Activated CD4-positive, alpha-beta T cell treated with anti-CD3 and anti-CD28 coated beads, Interleukin-2, amount 50 U/mL, for 1 hour (primary cell): Measurements from ENCODE around the gene MICOS13.

Source experiments
- DNase-seq: peaks from one replicate; pipeline ENCODE4 v3.0.0-alpha.2; 2020

Gene MICOS13

DNA sequence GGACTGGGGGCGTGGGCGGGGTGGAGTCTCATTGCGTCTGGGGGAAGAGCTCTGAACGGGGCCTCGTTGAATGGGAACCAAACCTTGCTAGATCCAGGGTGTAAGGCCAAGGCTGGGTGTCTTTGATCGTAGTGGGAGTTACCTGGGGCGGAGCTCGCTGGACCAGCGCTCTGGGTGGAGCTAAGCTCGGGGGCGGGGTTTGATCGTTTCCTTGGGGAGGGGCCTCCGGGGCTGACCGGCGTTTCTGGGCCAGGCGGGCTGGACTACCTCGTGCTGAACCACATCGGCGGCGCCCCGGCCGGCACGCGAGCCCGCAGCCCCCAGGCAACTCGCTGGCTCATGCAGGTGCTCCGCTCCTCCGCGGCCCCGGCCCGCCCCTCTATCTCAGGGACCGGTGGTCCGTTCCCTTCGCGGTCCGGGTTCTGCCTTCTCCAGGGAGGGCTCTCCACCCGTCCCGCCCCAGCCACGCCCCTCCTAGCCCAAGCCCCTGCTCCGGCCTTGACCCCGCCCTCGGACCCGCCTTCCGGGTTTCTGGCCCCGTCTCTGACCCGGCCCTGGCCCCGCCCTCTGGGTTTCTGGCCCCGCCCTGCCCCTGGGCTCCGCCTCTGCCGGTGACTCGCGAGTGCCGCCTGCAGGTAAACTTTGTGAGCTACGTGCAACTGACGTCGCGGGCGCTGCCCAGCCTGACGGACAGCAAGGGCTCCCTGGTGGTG, 6.5 kb upstream of the MICOS13 start:
- peak; percentile 92 for DNase-seq

DNA sequence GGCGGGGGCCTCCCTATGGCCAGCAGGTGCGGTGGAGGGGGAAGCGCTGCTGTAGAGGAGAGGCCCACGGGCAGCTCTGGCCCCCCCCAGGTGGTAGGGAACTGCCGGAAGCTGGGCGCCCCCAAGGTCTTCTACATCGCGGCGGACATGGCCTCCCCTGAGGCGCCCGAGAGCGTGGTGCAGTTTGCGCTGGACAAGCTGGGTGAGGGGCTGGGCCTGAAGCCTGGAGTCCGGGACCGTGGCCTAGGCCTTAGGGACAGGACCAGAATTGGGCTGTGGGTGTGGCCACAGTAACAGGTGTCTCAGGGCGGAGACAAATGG, 6.0 kb upstream of the MICOS13 start:
- DNase-seq = no peak

GRCh38 chr19:5684694-5685430, 4.5 kb upstream of the MICOS13 start:
- no peak for DNase-seq

GRCh38 chr19:5683177-5683886, 3.0 kb upstream of the MICOS13 start:
- no peak for DNase-seq

DNA sequence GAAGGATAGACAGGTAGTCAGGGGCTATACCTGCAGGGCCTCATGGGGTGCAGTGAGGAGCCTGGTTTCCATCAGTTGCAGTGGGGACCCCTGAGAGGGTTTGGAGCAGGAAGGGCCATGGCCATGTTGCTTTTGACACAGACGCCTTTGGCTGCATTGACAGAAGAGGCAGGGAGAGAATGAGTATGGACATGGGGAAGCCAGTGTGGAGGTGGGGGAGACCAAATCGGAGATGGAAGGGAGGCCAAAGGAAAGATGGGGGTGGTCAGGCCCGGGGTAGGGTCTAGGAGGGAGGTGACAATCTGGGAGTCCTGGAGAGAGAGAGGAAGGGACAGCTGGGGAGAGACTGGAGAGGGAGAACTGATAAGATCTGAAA, 1.8 kb upstream of the MICOS13 start:
- DNase-seq = no peak

GRCh38 chr19:5681391-5682106, 1.2 kb upstream of the MICOS13 start:
- no peak for DNase-seq

DNA sequence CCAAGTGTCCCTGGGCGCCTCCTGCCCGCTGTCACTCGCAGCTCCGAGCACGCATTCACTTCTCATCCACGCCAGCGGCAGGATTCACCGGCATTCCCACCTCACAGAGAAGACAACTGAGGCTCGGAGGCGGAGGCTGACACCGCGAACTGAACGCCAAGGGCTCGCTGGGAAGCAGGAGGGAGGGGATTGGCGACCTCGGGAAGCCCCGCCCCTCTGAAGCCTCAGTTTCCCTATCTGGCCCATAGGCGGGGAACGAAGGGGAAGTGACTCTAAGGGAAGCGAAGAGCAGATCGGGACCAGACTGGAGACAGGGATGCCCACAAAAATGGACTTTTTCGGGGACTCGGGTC, 256 bp downstream of the MICOS13 start:
- no peak for DNase-seq

GRCh38 chr19:5679289-5680083, 830 bp downstream of the MICOS13 start:
- DNase-seq = no peak

DNA sequence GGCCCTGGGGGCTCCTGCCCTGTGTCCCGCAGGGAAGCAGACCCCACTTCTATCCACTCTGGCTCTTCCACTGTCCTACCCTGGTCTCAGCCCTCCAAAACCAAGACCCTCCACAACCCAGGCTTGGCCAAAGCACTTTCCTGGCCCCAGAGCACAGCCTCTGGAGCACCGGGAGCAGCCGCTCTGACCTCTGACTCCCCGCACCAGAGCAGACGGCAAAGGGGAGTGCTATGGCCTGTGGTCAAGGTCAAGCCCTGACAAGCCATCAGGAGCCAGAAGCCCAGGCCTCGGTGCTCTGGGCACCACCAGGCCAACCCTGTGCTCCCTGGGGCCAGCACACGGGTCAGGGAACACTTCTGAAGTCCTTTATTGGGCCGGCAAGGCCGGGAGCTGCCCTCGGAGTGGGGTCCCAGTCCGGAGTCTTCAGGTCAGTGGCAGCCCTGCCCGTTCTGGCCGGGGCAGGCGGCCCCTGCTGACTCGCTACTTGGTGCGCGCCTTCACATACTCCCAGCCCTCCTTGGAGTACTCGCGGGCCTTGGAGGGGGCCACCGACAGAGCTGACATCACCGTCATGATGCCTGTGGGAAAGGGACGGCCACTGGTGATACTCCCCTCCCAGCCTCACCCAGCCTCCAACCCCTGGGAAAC, 2.1 kb downstream of the MICOS13 start:
- no peak for DNase-seq

- DNase-seq = no peak
Observed at GRCh38 chr19:5677580-5677979, 2.7 kb downstream of the MICOS13 start.

DNA sequence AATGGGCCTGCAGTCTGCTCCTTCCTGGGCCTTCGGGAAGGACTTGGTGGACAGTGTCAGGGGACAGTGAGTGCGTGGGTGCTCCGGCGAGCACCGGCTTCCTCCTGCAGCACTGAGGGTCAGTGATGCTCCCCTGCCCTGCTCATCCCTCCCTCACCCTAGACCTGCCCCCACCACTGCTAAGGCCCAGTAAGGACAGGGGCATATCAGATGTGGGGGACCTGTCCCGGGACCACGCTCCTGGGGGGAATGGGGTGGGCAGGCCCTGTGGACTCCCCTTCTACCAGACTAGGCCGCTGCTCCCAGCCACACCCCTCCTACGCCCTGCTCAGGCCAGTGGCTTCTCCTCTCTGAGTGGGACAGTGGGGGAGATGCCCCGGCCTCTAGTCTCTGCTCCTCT, 3.2 kb downstream of the MICOS13 start:
- DNase-seq = no peak

- no peak for DNase-seq
Observed at GRCh38 chr19:5676772-5677105, 3.6 kb downstream of the MICOS13 start.

- no peak for DNase-seq
Observed at GRCh38 chr19:5676105-5676771, 4.1 kb downstream of the MICOS13 start.

- DNase-seq = no peak
Observed at GRCh38 chr19:5674714-5675113, 5.6 kb downstream of the MICOS13 start.

GRCh38 chr19:5673752-5674151, 6.6 kb downstream of the MICOS13 start:
- DNase-seq = no peak

GRCh38 chr19:5672708-5673459, 7.4 kb downstream of the MICOS13 start:
- no peak for DNase-seq

- no peak for DNase-seq
Observed at GRCh38 chr19:5671600-5671999, 8.7 kb downstream of the MICOS13 start.

- DNase-seq = no peak
Observed at GRCh38 chr19:5669212-5669611, 11.1 kb downstream of the MICOS13 start.

GRCh38 chr19:5667751-5668271, 12.5 kb downstream of the MICOS13 start:
- DNase-seq = no peak

DNA sequence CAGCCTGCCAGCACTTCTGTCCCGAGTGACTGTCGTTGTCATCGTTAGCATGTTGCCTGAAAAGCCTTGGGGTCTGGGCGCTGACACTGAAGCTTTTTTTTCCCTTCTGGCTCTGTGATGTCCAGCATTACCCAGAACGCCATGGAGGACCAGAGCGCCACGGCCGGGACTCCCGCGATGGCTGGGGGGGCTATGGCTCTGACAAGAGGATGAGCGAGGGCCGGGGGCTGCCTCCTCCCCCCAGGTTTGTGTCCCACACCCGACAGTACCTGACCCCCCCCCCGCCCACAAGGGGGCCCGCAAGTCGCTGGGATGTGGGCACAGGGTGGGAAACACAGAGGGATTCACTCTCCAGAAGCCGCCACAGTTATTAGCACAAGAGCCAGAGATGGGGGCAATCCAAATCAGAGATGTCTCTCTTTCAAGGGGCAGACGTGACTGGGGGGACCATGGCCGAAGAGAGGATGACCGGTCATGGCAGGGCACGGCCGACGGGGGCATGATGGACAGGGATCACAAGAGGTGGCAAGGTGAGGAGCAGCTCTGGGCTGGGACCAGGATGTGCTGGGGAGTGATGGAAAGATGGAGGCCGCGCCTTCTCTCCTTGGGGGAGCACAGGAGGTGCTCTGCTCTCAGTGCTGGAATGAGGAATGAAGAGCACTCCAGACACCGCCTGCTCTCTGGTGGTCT, 13.2 kb downstream of the MICOS13 start:
- DNase-seq = no peak
